Transverse colon (tissue), 3 donors: Measurements from ENCODE around the gene CDH13.

ENCODE experiments used
- EP300 ChIP-seq: sonication (generic); formaldehyde crosslinking; IDR thresholded peaks from one replicate; pipeline ENCODE4 v1.6.1; 2017; ENCODE audit warnings: antibody characterized with exemption, low read depth
- TF ChIP-seq, protein P1 (sequence below), 5 experiments: fragments of 200-600 bp in 3 of 5; fragments of 450-650 bp in 2 of 5; sonication (generic) in 3 of 5; IDR thresholded peaks; 1 replicate in 2 of 5; 2 replicates in 3 of 5; pipeline ENCODE4 v1.5.1; 2016 to 2017; ENCODE audit warnings: antibody characterized with exemption in 5 of 5, inconsistent platforms in 3 of 5, mild to moderate bottlenecking in 2 of 5, moderate library complexity in 1 of 5

DNA sequence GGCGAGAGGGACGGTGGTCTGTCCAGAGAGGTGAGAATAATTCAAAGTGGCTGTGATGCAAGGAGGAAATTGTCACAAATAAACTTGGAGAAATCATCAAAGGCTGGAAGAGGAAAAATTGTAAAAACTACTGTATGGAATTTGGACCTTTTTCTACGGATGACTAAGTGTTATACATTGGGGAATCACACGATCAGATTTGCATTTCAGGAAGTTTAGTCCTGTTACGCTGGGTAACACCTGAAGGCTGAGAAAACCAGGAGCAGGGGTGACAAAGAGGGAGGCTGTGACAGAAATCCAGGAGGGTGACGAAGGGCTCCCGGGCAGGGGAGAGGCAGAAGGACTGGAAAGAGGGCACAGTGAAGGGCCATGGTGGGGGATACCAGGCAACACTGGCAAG is 511.7 kb downstream of the CDH13 start:
- TF ChIP-seq, protein P1, sequence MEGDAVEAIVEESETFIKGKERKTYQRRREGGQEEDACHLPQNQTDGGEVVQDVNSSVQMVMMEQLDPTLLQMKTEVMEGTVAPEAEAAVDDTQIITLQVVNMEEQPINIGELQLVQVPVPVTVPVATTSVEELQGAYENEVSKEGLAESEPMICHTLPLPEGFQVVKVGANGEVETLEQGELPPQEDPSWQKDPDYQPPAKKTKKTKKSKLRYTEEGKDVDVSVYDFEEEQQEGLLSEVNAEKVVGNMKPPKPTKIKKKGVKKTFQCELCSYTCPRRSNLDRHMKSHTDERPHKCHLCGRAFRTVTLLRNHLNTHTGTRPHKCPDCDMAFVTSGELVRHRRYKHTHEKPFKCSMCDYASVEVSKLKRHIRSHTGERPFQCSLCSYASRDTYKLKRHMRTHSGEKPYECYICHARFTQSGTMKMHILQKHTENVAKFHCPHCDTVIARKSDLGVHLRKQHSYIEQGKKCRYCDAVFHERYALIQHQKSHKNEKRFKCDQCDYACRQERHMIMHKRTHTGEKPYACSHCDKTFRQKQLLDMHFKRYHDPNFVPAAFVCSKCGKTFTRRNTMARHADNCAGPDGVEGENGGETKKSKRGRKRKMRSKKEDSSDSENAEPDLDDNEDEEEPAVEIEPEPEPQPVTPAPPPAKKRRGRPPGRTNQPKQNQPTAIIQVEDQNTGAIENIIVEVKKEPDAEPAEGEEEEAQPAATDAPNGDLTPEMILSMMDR (IDR thresholded peaks at IDR 0.05), result no peak
- no peak for TF ChIP-seq EP300
